Measurements from ENCODE around the gene PLEKHO2.

GRCh38 chr15:64907991-64908390, 66.3 kb downstream of the PLEKHO2 start:
- TF ChIP-seq PPARA (CRISPR knock-in tag; IDR thresholded peaks at IDR 0.05; ENCODE audit: borderline replicate concordance) (no peak), CREB5 (CRISPR knock-in tag; IDR thresholded peaks at IDR 0.05; ENCODE audit: low read depth) (no peak), ISL1 (CRISPR knock-in tag; IDR thresholded peaks at IDR 0.05) (no peak)
- TF ChIP-seq, protein P1, sequence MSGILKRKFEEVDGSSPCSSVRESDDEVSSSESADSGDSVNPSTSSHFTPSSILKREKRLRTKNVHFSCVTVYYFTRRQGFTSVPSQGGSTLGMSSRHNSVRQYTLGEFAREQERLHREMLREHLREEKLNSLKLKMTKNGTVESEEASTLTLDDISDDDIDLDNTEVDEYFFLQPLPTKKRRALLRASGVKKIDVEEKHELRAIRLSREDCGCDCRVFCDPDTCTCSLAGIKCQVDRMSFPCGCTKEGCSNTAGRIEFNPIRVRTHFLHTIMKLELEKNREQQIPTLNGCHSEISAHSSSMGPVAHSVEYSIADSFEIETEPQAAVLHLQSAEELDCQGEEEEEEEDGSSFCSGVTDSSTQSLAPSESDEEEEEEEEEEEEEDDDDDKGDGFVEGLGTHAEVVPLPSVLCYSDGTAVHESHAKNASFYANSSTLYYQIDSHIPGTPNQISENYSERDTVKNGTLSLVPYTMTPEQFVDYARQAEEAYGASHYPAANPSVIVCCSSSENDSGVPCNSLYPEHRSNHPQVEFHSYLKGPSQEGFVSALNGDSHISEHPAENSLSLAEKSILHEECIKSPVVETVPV (CRISPR knock-in tag; IDR thresholded peaks at IDR 0.05) = no peak
- TF ChIP-seq, protein P2, sequence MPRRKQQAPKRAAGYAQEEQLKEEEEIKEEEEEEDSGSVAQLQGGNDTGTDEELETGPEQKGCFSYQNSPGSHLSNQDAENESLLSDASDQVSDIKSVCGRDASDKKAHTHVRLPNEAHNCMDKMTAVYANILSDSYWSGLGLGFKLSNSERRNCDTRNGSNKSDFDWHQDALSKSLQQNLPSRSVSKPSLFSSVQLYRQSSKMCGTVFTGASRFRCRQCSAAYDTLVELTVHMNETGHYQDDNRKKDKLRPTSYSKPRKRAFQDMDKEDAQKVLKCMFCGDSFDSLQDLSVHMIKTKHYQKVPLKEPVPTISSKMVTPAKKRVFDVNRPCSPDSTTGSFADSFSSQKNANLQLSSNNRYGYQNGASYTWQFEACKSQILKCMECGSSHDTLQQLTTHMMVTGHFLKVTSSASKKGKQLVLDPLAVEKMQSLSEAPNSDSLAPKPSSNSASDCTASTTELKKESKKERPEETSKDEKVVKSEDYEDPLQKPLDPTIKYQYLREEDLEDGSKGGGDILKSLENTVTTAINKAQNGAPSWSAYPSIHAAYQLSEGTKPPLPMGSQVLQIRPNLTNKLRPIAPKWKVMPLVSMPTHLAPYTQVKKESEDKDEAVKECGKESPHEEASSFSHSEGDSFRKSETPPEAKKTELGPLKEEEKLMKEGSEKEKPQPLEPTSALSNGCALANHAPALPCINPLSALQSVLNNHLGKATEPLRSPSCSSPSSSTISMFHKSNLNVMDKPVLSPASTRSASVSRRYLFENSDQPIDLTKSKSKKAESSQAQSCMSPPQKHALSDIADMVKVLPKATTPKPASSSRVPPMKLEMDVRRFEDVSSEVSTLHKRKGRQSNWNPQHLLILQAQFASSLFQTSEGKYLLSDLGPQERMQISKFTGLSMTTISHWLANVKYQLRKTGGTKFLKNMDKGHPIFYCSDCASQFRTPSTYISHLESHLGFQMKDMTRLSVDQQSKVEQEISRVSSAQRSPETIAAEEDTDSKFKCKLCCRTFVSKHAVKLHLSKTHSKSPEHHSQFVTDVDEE (CRISPR knock-in tag; IDR thresholded peaks at IDR 0.05) = no peak
